Gastroesophageal sphincter (tissue), 4 donors: ENCODE data around the gene PIBF1. TPM values are rescaled to one million over a fixed set of nuclear protein-coding genes. Genes with fewer than 3 reads are reported as not detected.
"Not testable (repeated sequence)": the region's sequence is repeated elsewhere in the genome, so short reads cannot be mapped to it uniquely, and the experiment has no call there.

ENCODE experiments used
- ATAC-seq: fragments of 150-250 bp; one replicate; pipeline ENCODE4 v1.9.1; 2016; ENCODE audit warnings: mild to moderate bottlenecking, moderate library complexity
- H3K27ac ChIP-seq, 4 donors: fragments of 200-600 bp; sonication (generic) in 3 of 4; 1 replicate in 3 of 4; 2 replicates in 1 of 4; pipeline ENCODE4 v1.5.1; 2016 to 2019
- H3K27me3 ChIP-seq: fragments of 200-600 bp; sonication (generic); one replicate; pipeline ENCODE4 v1.5.1; 2019
- H3K36me3 ChIP-seq, 2 donors: fragments of 200-600 bp; sonication (generic); one replicate each; pipeline ENCODE4 v1.5.1; 2019; ENCODE audit warnings: control low read depth in 1 of 2
- H3K4me1 ChIP-seq, 3 donors: fragments of 200-600 bp; sonication (generic); 1 replicate in 2 of 3; 2 replicates in 1 of 3; pipeline ENCODE4 v1.5.1; 2016 to 2019; ENCODE audit warnings: control low read depth in 2 of 3
- H3K4me3 ChIP-seq, 2 donors: fragments of 200-600 bp; sonication (generic); one replicate each; pipeline ENCODE4 v1.5.1; 2019; ENCODE audit warnings: mild to moderate bottlenecking in 1 of 2, moderate library complexity in 1 of 2
- H3K9me3 ChIP-seq, 3 donors: fragments of 200-600 bp; sonication (generic); one replicate each; pipeline ENCODE4 v1.5.1; 2017 to 2019; ENCODE audit warnings: control low read depth in 2 of 3
- CTCF ChIP-seq, 4 experiments: fragments of 200-600 bp in 2 of 4; fragments of 450-650 bp in 2 of 4; sonication (generic) in 1 of 4; IDR thresholded peaks; one replicate each; pipeline ENCODE4 v1.5.1; 2017 to 2019; ENCODE audit warnings: antibody characterized with exemption in 4 of 4, mild to moderate bottlenecking in 2 of 4, moderate library complexity in 2 of 4
- EP300 ChIP-seq: sonication (generic); formaldehyde crosslinking; IDR thresholded peaks from one replicate; pipeline ENCODE4 v1.6.1; 2017; ENCODE audit warnings: antibody characterized with exemption, mild to moderate bottlenecking
- POLR2A ChIP-seq, 2 donors: fragments of 450-650 bp; IDR thresholded peaks; one replicate each; pipeline ENCODE4 v1.6.1; 2017; ENCODE audit warnings: antibody characterized with exemption in 2 of 2, mild to moderate bottlenecking in 2 of 2, moderate library complexity in 1 of 2
- POLR2AphosphoS5 ChIP-seq: sonication (generic); formaldehyde crosslinking; IDR thresholded peaks from one replicate; pipeline ENCODE4 v1.6.1; 2017; ENCODE audit warnings: antibody characterized with exemption
- WGBS, 2 donors: methylation state at CpG; one replicate each; pipeline ENCODE4 v1.1.5; 2018; ENCODE audit warnings: low coverage in 1 of 2; 5-methylcytosine and 5-hydroxymethylcytosine counted together
- total RNA-seq, 4 donors: library from RNA; depleted of rRNA; stranded (reverse); fragments of >200 nt; gene quantifications; one replicate each; pipeline ENCODE4 v1.1.0, GENCODE V29; 2016

PIBF1 gene
- total RNA-seq, 4 donors from 2014 or later: 13.1 to 38.4 (median 22.3) TPM

- no peak for ATAC-seq
- no peak overlapping the region for H3K4me3 ChIP-seq
- TF ChIP-seq POLR2AphosphoS5: no peak
- TF ChIP-seq EP300: no peak
- no peak for TF ChIP-seq POLR2A (IDR thresholded peaks at IDR 0.05)
- TF ChIP-seq CTCF (IDR thresholded peaks at IDR 0.05): no peak
- peaks cover 1 to 5% (median 5%) of the 10 kb centered on the region in 3 donors for H3K4me1 ChIP-seq
- H3K27ac ChIP-seq: no peak overlapping the region
- peaks cover 31 to 93% of the 10 kb centered on the region in 2 donors for H3K36me3 ChIP-seq
- no peaks in the 10 kb centered on the region for H3K27me3 ChIP-seq
- no peaks in the 10 kb centered on the region for H3K9me3 ChIP-seq
- 78 to 79% methylated on average over 2 of the region's 2 CpGs for WGBS, 2 donors
These were observed 7.9 kb upstream of the PIBF1 start for GRCh38 chr13:72774019-72774418.

DNA sequence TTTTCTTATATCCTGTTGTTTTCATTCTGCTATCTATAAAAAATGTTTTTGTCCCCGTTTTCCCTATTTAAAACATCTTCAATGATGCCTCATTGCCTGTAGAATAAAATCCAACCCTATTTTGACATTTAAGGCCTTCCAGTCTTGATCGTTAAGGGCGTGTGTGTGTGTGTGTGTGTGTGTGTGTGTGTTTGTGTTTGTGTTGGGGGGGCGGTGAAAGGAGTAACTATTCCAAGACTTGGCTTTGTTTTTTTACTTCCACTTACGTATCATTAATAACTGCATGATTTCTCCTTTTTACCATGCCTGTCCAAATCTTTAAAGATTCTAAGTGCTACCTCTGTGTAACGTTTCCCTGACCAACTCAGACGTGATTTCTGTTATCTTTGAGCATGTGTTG, 784 bp downstream of the PIBF1 start:
- H3K27ac ChIP-seq: peak overlapping the region; percentile 62 to 96 (median 94)
- no peak for ATAC-seq
- TF ChIP-seq POLR2A (IDR thresholded peaks at IDR 0.05) (no peak), POLR2AphosphoS5 (no peak), EP300 (no peak), CTCF (IDR thresholded peaks at IDR 0.05) (no peak)
- H3K9me3 ChIP-seq: no peaks in the 10 kb centered on the region
- peaks cover 0 to 26% of the 10 kb centered on the region in 2 donors for H3K36me3 ChIP-seq
- peaks cover 14 to 68% (median 23%) of the 10 kb centered on the region in 3 donors for H3K4me1 ChIP-seq
- WGBS, 2 donors: 3% methylated on average over 5 to 7 of the region's 7 CpGs
- H3K4me3 ChIP-seq: peak overlapping the region; percentile 53 to 87
- H3K27me3 ChIP-seq: no peaks in the 10 kb centered on the region

DNA sequence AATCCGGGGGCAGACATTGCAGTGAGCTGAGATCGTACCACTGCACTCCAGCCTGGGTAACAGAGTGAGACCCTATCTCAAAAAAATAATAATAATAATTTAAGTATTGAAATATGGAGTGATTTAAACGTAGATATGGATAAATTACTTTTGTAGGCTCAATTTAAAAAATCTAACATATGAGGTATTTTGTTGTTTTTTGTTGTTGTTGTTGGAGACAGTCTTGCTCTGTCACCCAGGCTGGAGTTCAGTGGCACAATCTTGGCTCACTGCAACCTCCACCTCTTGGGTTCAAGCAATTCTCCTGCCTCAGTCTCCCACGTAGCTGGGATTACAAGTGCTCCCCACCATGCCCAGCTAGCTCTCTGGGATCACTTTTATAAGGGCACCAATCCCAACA, 2.7 kb downstream of the PIBF1 start:
- H3K36me3 ChIP-seq: peaks cover 0 to 20% of the 10 kb centered on the region in 2 donors
- peaks cover 7 to 56% (median 15%) of the 10 kb centered on the region in 3 donors for H3K4me1 ChIP-seq
- H3K4me3 ChIP-seq, H3K27ac ChIP-seq, H3K27me3 ChIP-seq, H3K9me3 ChIP-seq, ATAC-seq: not testable (repeated sequence)
- 95 to 100% methylated on average over 2 to 3 of the region's 4 CpGs for WGBS, 2 donors

GRCh38 chr13:72788831-72789230, 6.9 kb downstream of the PIBF1 start:
- TF ChIP-seq POLR2A (IDR thresholded peaks at IDR 0.05): no peak
- 57 to 75% methylated on average over 1 of the region's 1 CpG for WGBS, 2 donors
- H3K9me3 ChIP-seq: no peaks in the 10 kb centered on the region
- no peak overlapping the region for H3K4me3 ChIP-seq
- H3K4me1 ChIP-seq: peaks cover 0 to 27% (median 0%) of the 10 kb centered on the region in 3 donors
- no peaks in the 10 kb centered on the region for H3K27me3 ChIP-seq
- ATAC-seq: no peak
- no peak overlapping the region for H3K27ac ChIP-seq
- peaks cover 2 to 50% of the 10 kb centered on the region in 2 donors for H3K36me3 ChIP-seq

- WGBS, 2 donors: 94 to 98% methylated on average over 2 of the region's 2 CpGs
- TF ChIP-seq EP300 (no peak), POLR2A (IDR thresholded peaks at IDR 0.05) (no peak), POLR2AphosphoS5 (no peak), CTCF (IDR thresholded peaks at IDR 0.05) (no peak)
- H3K9me3 ChIP-seq: no peaks in the 10 kb centered on the region
- no peak overlapping the region for H3K4me3 ChIP-seq
- H3K4me1 ChIP-seq: no peaks in the 10 kb centered on the region
- peaks cover 2 to 63% of the 10 kb centered on the region in 2 donors for H3K36me3 ChIP-seq
- H3K27me3 ChIP-seq: no peaks in the 10 kb centered on the region
- no peak overlapping the region for H3K27ac ChIP-seq
- no peak for ATAC-seq
These were observed 10.7 kb downstream of the PIBF1 start for GRCh38 chr13:72792640-72793039.

DNA sequence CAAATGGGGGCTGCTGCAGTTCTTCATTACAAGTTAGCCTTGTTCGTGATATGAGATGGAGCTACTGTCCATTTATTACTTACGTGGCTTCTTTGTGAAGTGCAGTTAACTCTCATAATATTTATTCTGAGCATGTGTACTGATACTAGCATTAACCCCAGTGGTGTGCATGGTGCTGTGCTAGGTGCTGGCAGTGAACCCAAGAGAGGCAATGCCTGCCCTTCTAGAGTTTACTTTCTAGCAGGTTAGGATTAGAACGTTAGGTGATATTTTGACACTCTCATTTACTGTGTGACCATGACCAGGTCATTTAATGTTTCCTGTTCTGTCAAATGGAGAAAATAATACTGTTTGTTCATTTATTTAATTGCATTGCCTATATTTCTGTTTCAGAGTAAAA, 16.9 kb downstream of the PIBF1 start:
- WGBS, 2 donors: 59 to 67% methylated on average over 3 of the region's 3 CpGs
- no peak overlapping the region for H3K4me3 ChIP-seq
- ATAC-seq: no peak
- no peaks in the 10 kb centered on the region for H3K27me3 ChIP-seq
- no peak overlapping the region for H3K27ac ChIP-seq
- H3K36me3 ChIP-seq: peaks cover 0 to 67% of the 10 kb centered on the region in 2 donors
- H3K4me1 ChIP-seq: no peaks in the 10 kb centered on the region
- H3K9me3 ChIP-seq: no peaks in the 10 kb centered on the region
- no peak for TF ChIP-seq CTCF (IDR thresholded peaks at IDR 0.05)
